Fibroblast of the aortic adventitia (primary cell): ENCODE measurements around the gene OR5M3. TPM values are rescaled to one million over a fixed set of nuclear protein-coding genes. Genes with fewer than 3 reads are reported as not detected.

Experiments used
- DNase-seq: peaks from one replicate; pipeline ENCODE4 v3.0.0-alpha.2; 2010; ENCODE audit warnings: low read depth
- H3K4me3 ChIP-seq: 2 replicates; pipeline ENCODE4 v1.5.1; 2011; ENCODE audit warnings: low read depth, mild to moderate bottlenecking, control low read depth, low read length, moderate library complexity
- CTCF ChIP-seq: IDR thresholded peaks from 2 replicates; pipeline ENCODE4 v1.5.1; 2011; ENCODE audit warnings: mild to moderate bottlenecking, low read length, control low read depth, inconsistent platforms; ENCODE audit not compliant: insufficient read depth
- total RNA-seq: library from RNA; depleted of rRNA; stranded (reverse); fragments of >200 nt; gene quantifications from 2 replicates; pipeline ENCODE4 v1.2.3, GENCODE V29; 2012; ENCODE audit warnings: low replicate concordance

Gene OR5M3
- total RNA-seq, 1 donor, result not detected

GRCh38 chr11:56486801-56487200 lies 13.6 kb upstream of the OR5M3 start:
- TF ChIP-seq CTCF, result no peak
- H3K4me3 ChIP-seq, result no peak overlapping the region
- no peak for DNase-seq

GRCh38 chr11:56474729-56475235 lies 1.6 kb upstream of the OR5M3 start:
- no peak overlapping the region for H3K4me3 ChIP-seq
- DNase-seq, result no peak
- TF ChIP-seq CTCF, result no peak

DNA sequence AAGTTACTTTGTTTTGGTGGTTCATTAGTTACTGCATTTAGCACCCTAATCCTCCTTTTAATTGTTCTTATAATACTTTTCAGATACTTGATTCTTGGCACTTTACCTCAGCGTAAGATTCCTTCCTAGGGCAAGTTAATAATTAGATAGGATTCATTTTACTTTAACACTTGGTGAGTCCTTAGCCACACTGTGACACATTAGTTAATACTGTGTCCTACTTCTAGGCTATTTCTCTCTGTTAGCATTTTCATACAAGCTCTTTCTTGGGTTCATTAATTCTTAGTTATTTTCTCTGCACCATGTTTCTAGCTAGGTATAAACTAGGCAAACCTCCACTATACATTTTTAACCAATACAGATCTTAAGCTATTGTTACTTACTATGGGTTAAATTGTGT lies 16.1 kb downstream of the OR5M3 start:
- TF ChIP-seq CTCF, result no peak
- no peak overlapping the region for H3K4me3 ChIP-seq
- DNase-seq, result no peak

- no peak for TF ChIP-seq CTCF
- H3K4me3 ChIP-seq, result no peak overlapping the region
- DNase-seq, result no peak
Observed at GRCh38 chr11:56453521-56453920, 19.6 kb downstream of the OR5M3 start.

Other genes starting within 250 kb of the OR5M3 start
- not detected in 2 replicates for gene OR5T2, start 239.1 kb downstream of the OR5M3 start, total RNA-seq
- gene OR5T3, start 221.1 kb downstream of the OR5M3 start, total RNA-seq, result not detected in 2 replicates
- gene OR5T1, start 199.2 kb downstream of the OR5M3 start, total RNA-seq, result not detected in 2 replicates
- not detected in 2 replicates for gene OR8H1, start 181.1 kb downstream of the OR5M3 start, total RNA-seq
- gene OR8K3, start 158.2 kb downstream of the OR5M3 start, total RNA-seq, result not detected in 2 replicates
- not detected in 2 replicates for gene OR8K1, start 127.3 kb downstream of the OR5M3 start, total RNA-seq
- gene OR8J1, start 119.1 kb downstream of the OR5M3 start, total RNA-seq, result not detected in 2 replicates
- gene OR8U1, start 97.7 kb downstream of the OR5M3 start, total RNA-seq, result not detected in 2 replicates
- gene OR5AL1, start 60.7 kb downstream of the OR5M3 start, total RNA-seq, result not detected in 2 replicates
- gene OR5M8, start 18.0 kb upstream of the OR5M3 start, total RNA-seq, result not detected in 2 replicates
- gene OR5M11, start 69.9 kb upstream of the OR5M3 start, total RNA-seq, result not detected in 2 replicates
- gene OR5M10, start 104.4 kb upstream of the OR5M3 start, total RNA-seq, result not detected in 2 replicates
- gene OR5M1, start 141.5 kb upstream of the OR5M3 start, total RNA-seq, result not detected in 2 replicates
- not detected in 2 replicates for gene OR5AP2, start 169.1 kb upstream of the OR5M3 start, total RNA-seq
- not detected in 2 replicates for gene OR5AR1, start 190.3 kb upstream of the OR5M3 start, total RNA-seq
- not detected in 2 replicates for gene OR9G1, start 225.7 kb upstream of the OR5M3 start, total RNA-seq